HG03060 (cell line): ENCODE data around the gene GOLGA8F.
"Not testable (repeated sequence)": the region's sequence is repeated elsewhere in the genome, so short reads cannot be mapped to it uniquely, and the experiment has no call there.

Experiments used
- ATAC-seq: cut with Tn5 transposase; IDR thresholded peaks from one replicate; pipeline ENCODE4 v1.9.1; 2021; ENCODE audit warnings: low read depth, moderate number of reproducible peaks; ENCODE audit not compliant: unreplicated experiment

GOLGA8F gene

GRCh38 chr15:28378364-28378763 lies at the start of gene GOLGA8F:
Gene GOLGA8F, plus strand, starts transcription at chr15:28378664. Its CDS starts 98 bp downstream, at chr15:28378762.
- ATAC-seq: not testable (repeated sequence)

GRCh38 chr15:28357984-28358383 lies 20.5 kb upstream of the GOLGA8F start, which contains the start of gene GOLGA6L24:
Gene GOLGA6L24, minus strand, starts transcription at chr15:28358084. Its CDS starts 61 bp downstream, at chr15:28358023.
- not testable (repeated sequence) for ATAC-seq

GRCh38 chr15:28365502-28365901 lies 13.0 kb upstream of the GOLGA8F start:
- not testable (repeated sequence) for ATAC-seq

GRCh38 chr15:28380053-28380452 lies 1.6 kb downstream of the GOLGA8F start:
- ATAC-seq: not testable (repeated sequence)

GRCh38 chr15:28396022-28396421 lies 17.6 kb downstream of the GOLGA8F start:
- ATAC-seq: not testable (repeated sequence)

GRCh38 chr15:28402774-28403435 lies 24.4 kb downstream of the GOLGA8F start:
- ATAC-seq: not testable (repeated sequence)

- ATAC-seq: not testable (repeated sequence)
These were observed 42.0 kb downstream of the GOLGA8F start for GRCh38 chr15:28420470-28420869.

- ATAC-seq: not testable (repeated sequence)
These were observed 57.1 kb downstream of the GOLGA8F start for GRCh38 chr15:28435594-28435993.
